ENCODE data around the gene PIK3CB.

Gene PIK3CB

GRCh38 chr3:138782755-138783154 lies 52.0 kb downstream of the PIK3CB start:
- Histone ChIP-seq H3K79me2 (ENCODE audit: low read length) (no peaks in the 10 kb centered on the region), H4K20me1 (ENCODE audit: insufficient read depth, low read length) (no peaks in the 10 kb centered on the region), H3K27me3 (replicated peaks; ENCODE audit: insufficient read depth, low read length) (no peaks in the 10 kb centered on the region), H2AFZ (ENCODE audit: low read length) (no peak overlapping the region), H3K4me2 (ENCODE audit: low read depth, low read length) (no peak overlapping the region), H3K9ac (ENCODE audit: low read length) (no peak overlapping the region), H3K9me2 (replicated peaks; ENCODE audit: insufficient read depth, low read length) (no peaks in the 10 kb centered on the region), H3K4me3 (ENCODE audit: low read length) (no peak overlapping the region), H3K27ac (ENCODE audit: low read length) (no peak overlapping the region), H3F3A (ENCODE audit: insufficient read depth, low read length) (peaks cover 9% of the 10 kb centered on the region), H3K4me1 (ENCODE audit: low read length) (peaks cover 10% of the 10 kb centered on the region), H3K9me3 (replicated peaks; ENCODE audit: insufficient read depth, low read length) (no peaks in the 10 kb centered on the region), H3K36me3 (replicated peaks; ENCODE audit: insufficient read depth, low read length) (no peaks in the 10 kb centered on the region)
- TF ChIP-seq EZH2 (optimal IDR thresholded peaks at IDR 0.05; ENCODE audit: low read depth, low read length) (no peak), CTCF (IDR thresholded peaks at IDR 0.05; ENCODE audit: low read length) (no peak), EZH2phosphoT487 (IDR thresholded peaks at IDR 0.05; ENCODE audit: low read length) (no peak)
- no peak for DNase-seq

GRCh38 chr3:138781012-138781470 lies 53.7 kb downstream of the PIK3CB start:
- Histone ChIP-seq H3F3A (ENCODE audit: insufficient read depth, low read length) (peaks cover 9% of the 10 kb centered on the region), H3K4me1 (ENCODE audit: low read length) (peaks cover 12% of the 10 kb centered on the region), H3K4me3 (ENCODE audit: low read length) (peak overlapping the region; percentile 35), H3K27ac (ENCODE audit: low read length) (peak overlapping the region; percentile 75), H3K79me2 (ENCODE audit: low read length) (peaks cover 5% of the 10 kb centered on the region; the same call in 1 of the 2 replicates), H3K9me3 (replicated peaks; ENCODE audit: insufficient read depth, low read length) (no peaks in the 10 kb centered on the region), H3K27me3 (replicated peaks; ENCODE audit: insufficient read depth, low read length) (no peaks in the 10 kb centered on the region), H3K36me3 (replicated peaks; ENCODE audit: insufficient read depth, low read length) (no peaks in the 10 kb centered on the region), H4K20me1 (ENCODE audit: insufficient read depth, low read length) (no peaks in the 10 kb centered on the region), H3K9me2 (replicated peaks; ENCODE audit: insufficient read depth, low read length) (no peaks in the 10 kb centered on the region), H3K9ac (ENCODE audit: low read length) (no peak overlapping the region), H2AFZ (ENCODE audit: low read length) (0 out of 2 replicates have a peak overlapping the region, but pooled peaks have one; percentile 20), H3K4me2 (ENCODE audit: low read depth, low read length) (peak overlapping the region; percentile 61; the same call in 1 of the 2 replicates)
- TF ChIP-seq CTCF (IDR thresholded peaks at IDR 0.05; ENCODE audit: low read length) (no peak), EZH2 (optimal IDR thresholded peaks at IDR 0.05; ENCODE audit: low read depth, low read length) (no peak), EZH2phosphoT487 (IDR thresholded peaks at IDR 0.05; ENCODE audit: low read length) (no peak)
- DNase-seq: peak; percentile 83

- Histone ChIP-seq H2AFZ (ENCODE audit: low read length) (no peak overlapping the region), H3K4me3 (ENCODE audit: low read length) (no peak overlapping the region), H3F3A (ENCODE audit: insufficient read depth, low read length) (peaks cover 9% of the 10 kb centered on the region), H3K79me2 (ENCODE audit: low read length) (peaks cover 8% of the 10 kb centered on the region; the same call in 1 of the 2 replicates), H3K4me2 (ENCODE audit: low read depth, low read length) (no peak overlapping the region), H3K27me3 (replicated peaks; ENCODE audit: insufficient read depth, low read length) (no peaks in the 10 kb centered on the region), H3K27ac (ENCODE audit: low read length) (no peak overlapping the region), H3K4me1 (ENCODE audit: low read length) (peaks cover 18% of the 10 kb centered on the region), H3K9me2 (replicated peaks; ENCODE audit: insufficient read depth, low read length) (no peaks in the 10 kb centered on the region), H3K9me3 (replicated peaks; ENCODE audit: insufficient read depth, low read length) (no peaks in the 10 kb centered on the region), H3K36me3 (replicated peaks; ENCODE audit: insufficient read depth, low read length) (no peaks in the 10 kb centered on the region), H3K9ac (ENCODE audit: low read length) (no peak overlapping the region), H4K20me1 (ENCODE audit: insufficient read depth, low read length) (no peaks in the 10 kb centered on the region)
- TF ChIP-seq CTCF (IDR thresholded peaks at IDR 0.05; ENCODE audit: low read length) (no peak), EZH2 (optimal IDR thresholded peaks at IDR 0.05; ENCODE audit: low read depth, low read length) (no peak), EZH2phosphoT487 (IDR thresholded peaks at IDR 0.05; ENCODE audit: low read length) (no peak)
- DNase-seq: no peak
Measured at GRCh38 chr3:138778643-138779042, 56.1 kb downstream of the PIK3CB start.
